GM06990 (cell line): ENCODE results near the gene CREBRF.
"Not testable (repeated sequence)": the region's sequence is repeated elsewhere in the genome, so short reads cannot be mapped to it uniquely, and the experiment has no call there.

Source experiments
- DNase-seq: peaks from one replicate; pipeline ENCODE4 v3.0.0-alpha.2; 2011; ENCODE audit not compliant: insufficient read length; ENCODE audit errors: extremely low read depth
- H3K27me3 ChIP-seq: replicated peaks from 2 replicates; pipeline ENCODE4 v1.6.0; 2011; ENCODE audit warnings: low read length; ENCODE audit not compliant: control insufficient read depth, insufficient read depth
- H3K36me3 ChIP-seq: 2 replicates; pipeline ENCODE4 v1.5.1; 2011; ENCODE audit warnings: low read length; ENCODE audit not compliant: control insufficient read depth, insufficient read depth
- H3K4me3 ChIP-seq: replicated peaks from 2 replicates; pipeline ENCODE4 v1.5.1; 2011; ENCODE audit warnings: low read depth, mild to moderate bottlenecking, control low read depth, low read length
- CTCF ChIP-seq: IDR thresholded peaks from 2 replicates; pipeline ENCODE4 v1.5.1; 2011; ENCODE audit warnings: low read length, control low read depth, mild to moderate bottlenecking, inconsistent platforms; ENCODE audit not compliant: insufficient read depth, poor library complexity, severe bottlenecking

CREBRF gene

GRCh38 chr5:173143567-173143966, 87.4 kb downstream of the CREBRF start:
- Histone ChIP-seq H3K4me3 (no peak overlapping the region), H3K27me3 (no peaks in the 10 kb centered on the region), H3K36me3 (peaks cover 3% of the 10 kb centered on the region; the same call in 1 of the 2 replicates)
- DNase-seq = peak; percentile 12
- TF ChIP-seq CTCF = no peak

GRCh38 chr5:173144200-173145176, 88.3 kb downstream of the CREBRF start, which contains the start of gene BNIP1:
Gene BNIP1, plus strand, starts transcription at chr5:173144531. Its CDS starts 15 bp downstream, at chr5:173144546.
- Histone ChIP-seq H3K4me3 (peak within 1 kb of the TSS; percentile 88), H3K36me3 (peaks cover 6% of the 10 kb centered on the region; the same call in 1 of the 2 replicates), H3K27me3 (no peaks in the 10 kb centered on the region)
- peak; percentile 98 for TF ChIP-seq CTCF
- DNase-seq = peak; percentile 96

- Histone ChIP-seq H3K4me3 (no peak overlapping the region), H3K27me3 (no peaks in the 10 kb centered on the region), H3K36me3 (peaks cover 6% of the 10 kb centered on the region; the same call in 1 of the 2 replicates)
- DNase-seq = no peak
- no peak for TF ChIP-seq CTCF
Measured at GRCh38 chr5:173148354-173148753, 92.2 kb downstream of the CREBRF start.

GRCh38 chr5:173152547-173152946, 96.4 kb downstream of the CREBRF start:
- H3K27me3 ChIP-seq = no peaks in the 10 kb centered on the region
- no peak for TF ChIP-seq CTCF
- no peak overlapping the region for H3K4me3 ChIP-seq
- peaks cover 9% of the 10 kb centered on the region for H3K36me3 ChIP-seq
- DNase-seq = no peak

- H3K4me3 ChIP-seq = no peak overlapping the region
- no peak for TF ChIP-seq CTCF
- DNase-seq = no peak
- no peaks in the 10 kb centered on the region for H3K27me3 ChIP-seq
- peaks cover 10% of the 10 kb centered on the region for H3K36me3 ChIP-seq
Measured at GRCh38 chr5:173153842-173154241, 97.7 kb downstream of the CREBRF start.

- not testable (repeated sequence) for H3K4me3 ChIP-seq, H3K27me3 ChIP-seq, H3K36me3 ChIP-seq, DNase-seq
Measured at GRCh38 chr5:173154619-173155018, 98.5 kb downstream of the CREBRF start.
